Stimulated activated naive B cell treated with anti-CD40 and anti-IgM and Interleukin-4, amounts not matched to agents 10 μg/mL and 1 μg/mL and 100 μg/mL, for 72 hours (primary cell): ENCODE data around the gene TENT5C.

Source experiments
- ATAC-seq, 2 donors: fragments of 150-1000 bp; cut with Tn5 transposase; replicated peaks; 2 replicates each; pipeline ENCODE4 v1.10.0; 2021; ENCODE audit warnings: moderate library complexity in 1 of 2
- DNase-seq: peaks from one replicate; pipeline ENCODE4 v3.0.0; 2021
- H3K27ac Mint-ChIP-seq: one replicate; pipeline ENCODE4 v1.8.0; 2022; ENCODE audit warnings: mild to moderate bottlenecking, mixed read lengths
- H3K27me3 Mint-ChIP-seq, 2 donors: one replicate each; pipeline ENCODE4 v1.8.0; 2022; ENCODE audit warnings: mixed read lengths in 2 of 2
- H3K36me3 Mint-ChIP-seq, 2 donors: one replicate each; pipeline ENCODE4 v1.8.0; 2022; ENCODE audit warnings: mixed read lengths in 2 of 2, mild to moderate bottlenecking in 1 of 2
- H3K4me1 Mint-ChIP-seq, 2 donors: one replicate each; pipeline ENCODE4 v1.8.0; 2022; ENCODE audit warnings: mixed read lengths in 2 of 2, mild to moderate bottlenecking in 1 of 2
- H3K4me3 Mint-ChIP-seq, 2 donors: one replicate each; pipeline ENCODE4 v1.8.0; 2022; ENCODE audit warnings: mild to moderate bottlenecking in 2 of 2, mixed read lengths in 2 of 2, moderate library complexity in 1 of 2
- H3K9me3 Mint-ChIP-seq, 2 donors: one replicate each; pipeline ENCODE4 v1.8.0; 2022; ENCODE audit warnings: mixed read lengths in 2 of 2, mild to moderate bottlenecking in 1 of 2

Gene TENT5C

GRCh38 chr1:117579221-117579906, 26.5 kb upstream of the TENT5C start:
- no peaks in the 10 kb centered on the region for H3K36me3 Mint-ChIP-seq
- peaks cover 2 to 3% of the 10 kb centered on the region in 2 donors for H3K9me3 Mint-ChIP-seq
- ATAC-seq = no peak
- no peak for DNase-seq
- H3K4me1 Mint-ChIP-seq = peaks cover 0 to 3% of the 10 kb centered on the region in 2 donors
- H3K27me3 Mint-ChIP-seq = no peaks in the 10 kb centered on the region
- H3K4me3 Mint-ChIP-seq = no peak overlapping the region
- no peak overlapping the region for H3K27ac Mint-ChIP-seq

DNA sequence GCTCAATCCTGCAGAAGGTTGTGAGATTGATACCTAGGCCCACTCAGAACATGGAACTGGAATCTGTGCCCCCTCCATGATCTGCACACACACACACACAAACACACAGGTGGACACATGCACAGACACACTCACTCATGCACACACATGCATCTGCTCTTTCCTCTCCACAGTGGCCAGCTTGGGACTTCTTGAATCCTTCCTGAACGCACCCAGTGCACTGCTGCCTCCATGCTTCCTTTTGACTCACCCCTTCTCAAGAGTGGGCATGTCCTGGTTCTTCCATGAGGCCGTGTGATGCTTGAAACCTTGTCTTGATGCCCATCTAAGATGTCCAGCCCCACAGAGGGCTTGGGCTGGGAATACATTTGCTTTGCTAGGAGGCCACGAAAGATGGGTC, 25.4 kb upstream of the TENT5C start:
- no peak for DNase-seq
- H3K9me3 Mint-ChIP-seq = peaks cover 2 to 3% of the 10 kb centered on the region in 2 donors
- no peaks in the 10 kb centered on the region for H3K36me3 Mint-ChIP-seq
- no peak for ATAC-seq
- no peak overlapping the region for H3K4me3 Mint-ChIP-seq
- no peaks in the 10 kb centered on the region for H3K27me3 Mint-ChIP-seq
- H3K4me1 Mint-ChIP-seq = no peaks in the 10 kb centered on the region
- no peak overlapping the region for H3K27ac Mint-ChIP-seq

- no peak for DNase-seq
- peaks cover 2 to 3% of the 10 kb centered on the region in 2 donors for H3K9me3 Mint-ChIP-seq
Measured at GRCh38 chr1:117580882-117581281, 25.0 kb upstream of the TENT5C start.

DNA sequence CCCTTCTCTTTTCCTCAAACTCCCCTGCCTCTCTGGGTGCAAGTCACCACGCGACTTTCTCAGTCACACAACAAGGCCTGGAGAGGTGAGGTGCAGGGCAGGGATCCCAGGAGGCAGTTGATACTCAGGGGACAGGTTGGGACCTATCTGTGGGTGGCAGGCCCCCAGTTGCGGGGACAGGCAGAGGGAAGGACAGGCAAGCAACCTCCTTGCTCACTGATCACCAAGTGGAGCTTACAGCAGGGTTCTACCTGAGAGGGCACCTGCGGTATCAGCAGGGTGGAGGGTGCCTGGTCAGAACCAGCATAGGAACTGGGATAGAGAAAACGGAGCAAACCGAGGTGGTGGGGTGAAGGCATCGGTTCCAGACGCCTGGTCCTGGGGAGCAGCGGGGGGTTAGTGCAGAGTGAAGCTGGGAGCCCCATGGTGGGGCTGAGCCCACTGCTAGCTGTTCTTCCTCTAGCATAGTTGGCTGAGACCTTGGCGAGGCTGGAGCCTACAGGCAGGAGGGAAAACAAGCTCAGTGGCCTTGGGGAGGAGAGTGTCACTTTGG, 24.4 kb upstream of the TENT5C start:
- Mint-ChIP-seq H3K36me3 (no peaks in the 10 kb centered on the region), H3K4me3 (no peak overlapping the region), H3K27me3 (no peaks in the 10 kb centered on the region), H3K9me3 (peaks cover 2 to 3% of the 10 kb centered on the region in 2 donors), H3K4me1 (no peaks in the 10 kb centered on the region), H3K27ac (no peak overlapping the region)
- ATAC-seq = no peak
- DNase-seq = no peak

More at GRCh38 chr1:117580882-117581281, 25.0 kb upstream of the TENT5C start:
- no peaks in the 10 kb centered on the region for H3K36me3 Mint-ChIP-seq
- H3K27ac Mint-ChIP-seq = no peak overlapping the region
- no peak overlapping the region for H3K4me3 Mint-ChIP-seq
- H3K27me3 Mint-ChIP-seq = no peaks in the 10 kb centered on the region
- no peaks in the 10 kb centered on the region for H3K4me1 Mint-ChIP-seq
- no peak for ATAC-seq

DNA sequence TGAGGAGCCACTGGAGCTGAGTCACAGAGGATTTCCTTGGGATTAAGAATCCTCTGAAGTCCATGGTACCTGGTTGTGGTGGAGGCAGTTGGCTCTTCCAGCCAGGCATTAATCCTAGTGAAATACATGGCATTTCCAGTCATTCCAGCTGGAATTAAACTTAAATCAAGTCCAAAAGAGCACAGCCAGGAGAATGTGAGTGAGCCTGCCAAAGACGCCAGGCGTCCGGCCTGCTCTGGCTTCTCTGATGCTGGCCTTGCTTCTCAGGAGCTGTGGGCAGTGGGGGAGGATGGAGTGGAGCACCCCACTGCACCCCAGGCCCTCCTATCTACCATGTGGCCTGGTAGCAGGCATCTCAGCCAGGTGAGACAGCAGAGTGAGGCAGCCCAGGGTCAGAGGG, 23.4 kb upstream of the TENT5C start:
- H3K9me3 Mint-ChIP-seq = peaks cover 2 to 3% of the 10 kb centered on the region in 2 donors
- H3K27me3 Mint-ChIP-seq = no peaks in the 10 kb centered on the region
- H3K27ac Mint-ChIP-seq = no peak overlapping the region
- H3K4me3 Mint-ChIP-seq = no peak overlapping the region
- no peak for ATAC-seq
- H3K4me1 Mint-ChIP-seq = peaks cover 0 to 2% of the 10 kb centered on the region in 2 donors
- H3K36me3 Mint-ChIP-seq = no peaks in the 10 kb centered on the region
- no peak for DNase-seq

DNA sequence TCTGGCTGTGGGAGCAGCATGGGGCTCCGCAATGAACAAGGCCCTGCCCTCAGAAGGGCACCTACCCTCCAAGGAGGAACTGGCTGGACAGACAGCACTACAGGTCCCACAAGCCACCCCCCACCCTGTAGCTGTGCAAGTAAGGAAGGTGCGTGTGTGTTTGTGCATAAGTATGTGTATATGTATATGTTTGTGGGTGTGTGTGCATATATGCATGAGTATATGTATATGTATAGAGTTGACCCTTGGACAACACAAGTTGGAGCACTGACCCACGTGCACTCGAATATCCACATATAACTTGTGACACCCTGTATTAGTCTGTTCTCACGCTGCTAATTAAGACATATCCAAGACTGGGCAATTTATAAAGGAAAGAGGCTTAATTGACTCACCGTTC, 22.6 kb upstream of the TENT5C start:
- no peak overlapping the region for H3K4me3 Mint-ChIP-seq
- no peak for DNase-seq
- ATAC-seq = no peak
- H3K27me3 Mint-ChIP-seq = peaks cover 4% of the 10 kb centered on the region in 2 donors
- H3K4me1 Mint-ChIP-seq = peaks cover 0 to 5% of the 10 kb centered on the region in 2 donors
- H3K9me3 Mint-ChIP-seq = peaks cover 2 to 3% of the 10 kb centered on the region in 2 donors
- no peak overlapping the region for H3K27ac Mint-ChIP-seq
- no peaks in the 10 kb centered on the region for H3K36me3 Mint-ChIP-seq

- no peaks in the 10 kb centered on the region for H3K36me3 Mint-ChIP-seq
- no peak overlapping the region for H3K27ac Mint-ChIP-seq
- no peak for ATAC-seq
- DNase-seq = no peak
- peaks cover 0 to 5% of the 10 kb centered on the region in 2 donors for H3K4me1 Mint-ChIP-seq
- H3K4me3 Mint-ChIP-seq = no peak overlapping the region
- H3K27me3 Mint-ChIP-seq = peaks cover 9 to 11% of the 10 kb centered on the region in 2 donors
- peaks cover 2 to 3% of the 10 kb centered on the region in 2 donors for H3K9me3 Mint-ChIP-seq
Measured at GRCh38 chr1:117584181-117584580, 21.7 kb upstream of the TENT5C start.

GRCh38 chr1:117585086-117585485, 20.8 kb upstream of the TENT5C start:
- Mint-ChIP-seq H3K27me3 (peaks cover 9 to 15% of the 10 kb centered on the region in 2 donors), H3K4me1 (peaks cover 0 to 5% of the 10 kb centered on the region in 2 donors), H3K36me3 (no peaks in the 10 kb centered on the region), H3K9me3 (peaks cover 2 to 3% of the 10 kb centered on the region in 2 donors), H3K27ac (no peak overlapping the region), H3K4me3 (no peak overlapping the region)
- ATAC-seq = no peak
- no peak for DNase-seq

GRCh38 chr1:117586337-117586736, 19.5 kb upstream of the TENT5C start:
- ATAC-seq = no peak
- no peaks in the 10 kb centered on the region for H3K36me3 Mint-ChIP-seq
- DNase-seq = no peak
- H3K9me3 Mint-ChIP-seq = peaks cover 2 to 3% of the 10 kb centered on the region in 2 donors
- peaks cover 0 to 5% of the 10 kb centered on the region in 2 donors for H3K4me1 Mint-ChIP-seq
- peaks cover 9 to 15% of the 10 kb centered on the region in 2 donors for H3K27me3 Mint-ChIP-seq
- no peak overlapping the region for H3K4me3 Mint-ChIP-seq
- no peak overlapping the region for H3K27ac Mint-ChIP-seq

GRCh38 chr1:117586747-117587498, 18.9 kb upstream of the TENT5C start:
- no peak for ATAC-seq

GRCh38 chr1:117587499-117588356, 18.1 kb upstream of the TENT5C start:
- Mint-ChIP-seq H3K27ac (no peak overlapping the region), H3K9me3 (peaks cover 2 to 3% of the 10 kb centered on the region in 2 donors), H3K36me3 (no peaks in the 10 kb centered on the region), H3K27me3 (peaks cover 9 to 15% of the 10 kb centered on the region in 2 donors), H3K4me1 (peaks cover 0 to 5% of the 10 kb centered on the region in 2 donors), H3K4me3 (no peak overlapping the region)
- no peak for DNase-seq
- ATAC-seq = no peak

More at GRCh38 chr1:117586747-117587498, 18.9 kb upstream of the TENT5C start:
- H3K9me3 Mint-ChIP-seq = peaks cover 2 to 3% of the 10 kb centered on the region in 2 donors
- peaks cover 9 to 15% of the 10 kb centered on the region in 2 donors for H3K27me3 Mint-ChIP-seq
- no peak for DNase-seq
- no peak overlapping the region for H3K27ac Mint-ChIP-seq
- no peak overlapping the region for H3K4me3 Mint-ChIP-seq
- H3K4me1 Mint-ChIP-seq = peaks cover 0 to 5% of the 10 kb centered on the region in 2 donors
- no peaks in the 10 kb centered on the region for H3K36me3 Mint-ChIP-seq

DNA sequence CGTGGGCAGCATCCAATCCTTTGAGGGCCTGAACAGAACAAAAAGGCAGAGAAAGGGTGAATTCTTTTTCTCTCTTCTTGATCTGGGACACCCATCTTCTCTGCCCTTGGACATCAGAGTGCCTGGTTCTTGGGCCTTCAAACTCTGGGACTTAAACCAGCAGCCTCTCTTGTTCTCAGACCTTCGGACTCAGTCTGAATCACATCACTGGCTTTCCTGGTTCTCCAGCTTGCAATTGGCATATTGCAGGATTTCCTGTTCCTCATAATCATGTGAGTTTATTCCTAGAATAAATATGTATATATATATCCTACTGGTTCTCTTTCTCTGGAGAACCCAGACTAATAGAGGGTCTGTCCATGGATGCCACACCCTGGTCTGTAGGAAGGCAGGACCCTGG, 16.3 kb upstream of the TENT5C start:
- Mint-ChIP-seq H3K4me1 (peaks cover 0 to 5% of the 10 kb centered on the region in 2 donors), H3K36me3 (no peaks in the 10 kb centered on the region), H3K27me3 (peaks cover 9 to 15% of the 10 kb centered on the region in 2 donors), H3K9me3 (no peaks in the 10 kb centered on the region), H3K27ac (no peak overlapping the region), H3K4me3 (no peak overlapping the region)
- DNase-seq (no peak), ATAC-seq (no peak)

DNA sequence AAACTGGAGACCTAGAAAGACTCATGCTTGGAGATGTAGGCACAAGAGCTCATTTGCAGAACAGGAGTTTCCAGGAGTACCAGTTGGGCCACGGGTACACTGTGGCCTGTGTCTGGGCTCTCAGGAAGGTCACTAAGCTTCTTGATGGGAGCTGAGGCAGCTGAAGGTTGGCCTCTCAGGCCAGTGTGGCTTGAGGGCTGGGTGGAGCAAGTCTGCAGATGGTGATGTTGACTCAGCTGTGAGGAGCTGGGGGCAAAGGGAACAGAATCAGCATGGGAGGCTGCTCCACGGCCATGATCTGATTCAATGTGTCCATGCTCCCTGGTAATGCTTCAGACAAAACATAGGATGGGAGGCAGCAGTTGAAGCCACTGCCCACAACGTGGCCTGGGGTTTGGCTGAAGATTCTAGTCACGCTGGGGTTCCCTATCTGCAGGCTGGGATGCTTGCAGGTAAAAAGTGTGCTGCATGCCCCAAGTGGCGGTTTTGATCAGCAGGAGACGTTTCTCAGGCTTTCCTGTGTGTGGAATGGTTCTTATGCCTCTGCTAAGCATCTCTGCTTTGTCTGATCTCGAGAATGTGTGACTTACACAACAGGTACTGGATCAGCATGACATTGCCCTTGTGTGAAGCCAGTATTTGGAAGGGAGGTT, 15.4 kb upstream of the TENT5C start:
- DNase-seq (no peak), ATAC-seq (no peak)
- Mint-ChIP-seq H3K4me1 (peaks cover under 1 to 5% of the 10 kb centered on the region in 2 donors), H3K36me3 (no peaks in the 10 kb centered on the region), H3K27me3 (peaks cover 9 to 15% of the 10 kb centered on the region in 2 donors), H3K4me3 (no peak overlapping the region), H3K9me3 (no peaks in the 10 kb centered on the region), H3K27ac (no peak overlapping the region)
